ENCODE results near the gene PLSCR1. TPM values are rescaled to one million over a fixed set of nuclear protein-coding genes. Genes with fewer than 3 reads are reported as not detected.

The PLSCR1 gene
- total RNA-seq, 1 donor from 2014 or later: 37.2 TPM

DNA sequence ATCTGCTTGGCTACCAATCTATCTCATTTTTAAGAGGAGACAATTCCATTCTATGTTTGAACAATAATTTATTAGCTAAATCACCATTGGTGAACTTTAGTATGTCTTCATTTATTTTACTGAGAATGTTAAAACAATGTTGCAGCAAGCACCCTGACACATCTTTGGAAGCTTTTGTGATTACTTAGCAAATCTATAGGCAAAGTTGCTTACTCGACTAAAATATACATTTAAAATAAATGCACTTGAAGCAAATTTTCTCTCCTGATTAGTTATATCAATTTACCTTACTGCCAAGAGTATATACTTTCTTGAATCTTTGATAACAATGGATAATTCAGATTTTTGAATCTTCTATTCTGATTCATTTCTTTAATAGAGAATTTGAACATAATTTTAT is 29.8 kb upstream of the PLSCR1 start:
- ATAC-seq (ENCODE audit: low read depth): no peak
- CTCF ChIA-PET: no interaction called here
- H3K36me3 Mint-ChIP-seq (ENCODE audit: low read depth): no peaks in the 10 kb centered on the region
- H3K9me3 Mint-ChIP-seq: no peaks in the 10 kb centered on the region
- POLR2A ChIA-PET: no interaction called here
- no peak for DNase-seq
- intact Hi-C loops (cut with micrococcal nuclease): loop anchor here (10.0 kb wide), 1 partner anchor 239 kb away; no protein-coding TSS in a partner anchor
- no peak overlapping the region for H3K4me3 Mint-ChIP-seq
- no peaks in the 10 kb centered on the region for H3K4me1 Mint-ChIP-seq
- H3K27ac Mint-ChIP-seq: no peak overlapping the region
- no peak for TF ChIP-seq CTCF (IDR thresholded peaks at IDR 0.05)
- H3K27me3 Mint-ChIP-seq: no peaks in the 10 kb centered on the region

DNA sequence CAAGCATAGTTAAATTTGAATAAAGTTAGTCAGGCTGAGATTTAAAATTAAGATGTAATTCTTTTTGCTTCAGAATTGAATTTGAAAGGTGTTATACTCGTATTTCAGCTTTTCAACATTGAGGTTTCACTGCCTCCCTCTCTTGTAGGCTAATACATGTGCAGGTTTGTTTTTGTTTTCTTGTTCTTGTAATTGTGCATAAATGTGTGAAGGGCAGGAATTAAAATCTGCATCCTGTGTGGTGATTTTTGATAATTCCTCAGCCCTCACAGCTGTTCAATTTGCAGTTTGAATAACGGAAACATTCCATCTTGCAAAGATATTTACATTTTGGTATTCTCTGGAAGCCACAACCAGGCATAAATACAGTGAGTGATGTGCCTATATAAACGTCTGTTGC is 24.9 kb upstream of the PLSCR1 start:
- no peaks in the 10 kb centered on the region for H3K27me3 Mint-ChIP-seq
- no peak overlapping the region for H3K4me3 Mint-ChIP-seq
- intact Hi-C loops (cut with micrococcal nuclease): no loop called here
- ATAC-seq (ENCODE audit: low read depth): no peak
- POLR2A ChIA-PET: no interaction called here
- no peak for TF ChIP-seq CTCF (IDR thresholded peaks at IDR 0.05)
- no peaks in the 10 kb centered on the region for H3K4me1 Mint-ChIP-seq
- H3K27ac Mint-ChIP-seq: no peak overlapping the region
- no peaks in the 10 kb centered on the region for H3K9me3 Mint-ChIP-seq
- H3K36me3 Mint-ChIP-seq (ENCODE audit: low read depth): no peaks in the 10 kb centered on the region
- DNase-seq: no peak
- CTCF ChIA-PET: no interaction called here

DNA sequence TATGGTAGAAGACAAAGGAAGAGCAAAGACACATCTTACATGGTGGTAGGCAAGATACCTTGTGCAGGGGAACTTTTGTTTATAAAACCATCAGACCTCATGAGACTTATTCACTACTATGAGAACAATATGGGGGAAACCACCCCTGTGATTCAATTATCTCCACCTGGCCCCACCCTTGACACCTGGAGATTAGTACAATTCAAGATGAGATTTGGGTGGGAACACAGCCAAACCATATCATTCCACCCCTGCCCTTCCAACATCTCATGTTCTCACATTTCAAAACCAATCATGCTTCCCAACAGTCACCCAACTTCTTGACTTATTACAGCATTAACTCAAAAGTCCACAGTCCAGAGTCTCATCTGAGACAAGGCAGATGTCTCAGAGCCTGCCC is 21.7 kb upstream of the PLSCR1 start:
- no peaks in the 10 kb centered on the region for H3K36me3 Mint-ChIP-seq (ENCODE audit: low read depth)
- intact Hi-C loops (cut with micrococcal nuclease): no loop called here
- H3K4me3 Mint-ChIP-seq: no peak overlapping the region
- H3K9me3 Mint-ChIP-seq: no peaks in the 10 kb centered on the region
- no peaks in the 10 kb centered on the region for H3K4me1 Mint-ChIP-seq
- no peak overlapping the region for H3K27ac Mint-ChIP-seq
- ATAC-seq (ENCODE audit: low read depth) (no peak), DNase-seq (no peak)
- TF ChIP-seq CTCF (IDR thresholded peaks at IDR 0.05): no peak
- H3K27me3 Mint-ChIP-seq: no peaks in the 10 kb centered on the region
- ChIA-PET POLR2A (no interaction called here), CTCF (interaction anchor here (0.9 kb wide), 1 partner anchor 11 kb away, joined by 4 read pairs; no protein-coding TSS in a partner anchor)

DNA sequence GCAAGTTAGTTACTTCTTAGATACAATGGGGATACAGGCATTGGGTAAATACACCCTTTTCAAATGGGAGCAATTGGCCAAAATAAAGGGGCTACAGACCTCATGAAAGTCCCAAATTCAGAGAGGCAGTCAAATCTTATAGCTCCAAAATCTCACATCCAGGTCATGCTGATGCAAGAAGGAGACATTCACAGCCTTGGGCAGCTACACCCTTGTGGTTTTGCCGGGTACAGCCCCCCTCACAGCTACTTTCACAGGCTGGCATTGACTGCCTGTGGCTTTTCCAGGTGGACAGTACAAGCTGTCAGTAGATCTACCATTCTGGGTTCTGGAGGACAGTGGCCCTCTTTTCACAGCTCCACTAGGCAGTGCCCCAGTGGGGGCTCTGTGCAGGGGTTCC is 17.5 kb upstream of the PLSCR1 start:
- TF ChIP-seq CTCF (IDR thresholded peaks at IDR 0.05): no peak
- intact Hi-C loops (cut with micrococcal nuclease): no loop called here
- no peak for ATAC-seq (ENCODE audit: low read depth)
- no peak for DNase-seq
- ChIA-PET CTCF (no interaction called here), POLR2A (no interaction called here)
- Mint-ChIP-seq H3K27ac (no peak overlapping the region), H3K9me3 (no peaks in the 10 kb centered on the region), H3K27me3 (no peaks in the 10 kb centered on the region), H3K4me3 (no peak overlapping the region), H3K4me1 (no peaks in the 10 kb centered on the region), H3K36me3 (ENCODE audit: low read depth) (no peaks in the 10 kb centered on the region)

DNA sequence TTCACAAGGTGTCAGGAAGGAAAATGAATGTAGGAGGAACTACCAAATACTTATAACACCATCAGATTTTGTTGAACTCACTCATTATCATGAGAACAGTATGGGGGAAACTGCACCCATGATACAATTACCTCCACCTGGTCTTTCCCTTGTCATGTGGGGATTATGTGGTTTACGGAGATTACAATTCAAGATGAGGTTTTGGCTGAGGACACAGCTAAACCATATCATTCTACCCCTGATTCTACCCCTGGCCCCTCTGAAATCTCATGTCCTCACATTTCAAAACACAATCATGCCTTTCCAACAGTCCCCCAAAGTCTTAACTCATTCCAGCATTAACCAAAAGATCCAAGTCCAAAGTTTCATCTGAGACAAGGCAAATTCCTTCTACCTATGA is 17.1 kb upstream of the PLSCR1 start:
- no peak overlapping the region for H3K27ac Mint-ChIP-seq
- CTCF ChIA-PET: no interaction called here
- H3K27me3 Mint-ChIP-seq: no peaks in the 10 kb centered on the region
- no peaks in the 10 kb centered on the region for H3K36me3 Mint-ChIP-seq (ENCODE audit: low read depth)
- DNase-seq (no peak), ATAC-seq (ENCODE audit: low read depth) (no peak)
- POLR2A ChIA-PET: no interaction called here
- H3K4me1 Mint-ChIP-seq: no peaks in the 10 kb centered on the region
- TF ChIP-seq CTCF (IDR thresholded peaks at IDR 0.05): no peak
- no peak overlapping the region for H3K4me3 Mint-ChIP-seq
- H3K9me3 Mint-ChIP-seq: no peaks in the 10 kb centered on the region
- intact Hi-C loops (cut with micrococcal nuclease): no loop called here
